Glomerular visceral epithelial cell (primary cell): Measurements from ENCODE around the gene PNMT.
A peak's percentile ranks its signal among the peaks of the same experiment; 100 is the strongest.

Source experiments
- DNase-seq: peaks from one replicate; pipeline ENCODE4 v3.0.0-alpha.2; 2016; ENCODE audit errors: extremely low spot score

Gene PNMT

GRCh38 chr17:39653662-39654331, 14.5 kb upstream of the PNMT start:
- peak; percentile 52 for DNase-seq

- no peak for DNase-seq
Observed at GRCh38 chr17:39655105-39655504, 13.1 kb upstream of the PNMT start.

GRCh38 chr17:39658346-39658745, 9.9 kb upstream of the PNMT start:
- DNase-seq = no peak

GRCh38 chr17:39658760-39659159, 9.5 kb upstream of the PNMT start:
- no peak for DNase-seq

- no peak for DNase-seq
Observed at GRCh38 chr17:39659279-39660010, 8.8 kb upstream of the PNMT start.

- DNase-seq = no peak
Observed at GRCh38 chr17:39660011-39660360, 8.3 kb upstream of the PNMT start.

GRCh38 chr17:39660397-39661385, 7.6 kb upstream of the PNMT start:
- no peak for DNase-seq

GRCh38 chr17:39661744-39662541, 6.3 kb upstream of the PNMT start:
- DNase-seq = no peak

- no peak for DNase-seq
Observed at GRCh38 chr17:39662551-39663339, 5.5 kb upstream of the PNMT start.

- DNase-seq = no peak
Observed at GRCh38 chr17:39663340-39663687, 4.9 kb upstream of the PNMT start.

GRCh38 chr17:39663688-39664580, 4.3 kb upstream of the PNMT start:
- DNase-seq = no peak

GRCh38 chr17:39664581-39665561, 3.4 kb upstream of the PNMT start, which contains the start of gene TCAP:
TSS of gene TCAP (plus strand) at chr17:39665349. CDS start at chr17:39665360, 11 bp downstream.
- DNase-seq = no peak

- no peak for DNase-seq
Observed at GRCh38 chr17:39665642-39666224, 2.5 kb upstream of the PNMT start.

- DNase-seq = no peak
Observed at GRCh38 chr17:39666231-39666600, 2.0 kb upstream of the PNMT start.

GRCh38 chr17:39666601-39667261, 1.5 kb upstream of the PNMT start:
- no peak for DNase-seq

GRCh38 chr17:39667262-39667944, 850 bp upstream of the PNMT start:
- DNase-seq = no peak
